Measurements from ENCODE around the gene ZGPAT. TPM values are rescaled to one million over a fixed set of nuclear protein-coding genes. Genes with fewer than 3 reads are reported as not detected.

ZGPAT gene
- total and polyA plus RNA-seq, 10 of the 15 experiments (the other 5 are each of a cell fraction or from before 2014, with no cell fraction given), result 0.58 to 52.9 (median 18.0) TPM

- in situ Hi-C loops (cut with MboI) (no loop called here), intact Hi-C loops (cut with micrococcal nuclease; ENCODE audit: unreplicated experiment) (loop anchor here (2.0 kb wide), 2 partner anchors 30 to 128 kb away; partner anchors contain the start of genes ARFRP1 and TPD52L2)
- no peaks in the 10 kb centered on the region for H4K20me1 ChIP-seq (ENCODE audit: control insufficient read depth, insufficient read depth)
- H3K4me1 ChIP-seq (ENCODE audit: control insufficient read depth, insufficient read depth, low read length), result peaks cover 36% of the 10 kb centered on the region
- peaks cover 23% of the 10 kb centered on the region for H3K79me2 ChIP-seq (ENCODE audit: control insufficient read depth, insufficient read depth, low read length)
- H3K36me3 ChIP-seq (ENCODE audit: control insufficient read depth in 2 of 2, insufficient read depth in 2 of 2, low read length in 1 of 2), result peaks cover 5 to 24% of the 10 kb centered on the region in 2 experiments; a peak in 3 of 4 replicates
- under 1% methylated on average over 29 of the region's 30 CpGs for WGBS (ENCODE audit: insufficient coverage, insufficient replicate concordance, low lambda C conversion rate, missing lambda C conversion rate)
- H2AFZ ChIP-seq (ENCODE audit: control insufficient read depth, low read depth, low read length), result no peak overlapping the region
- CTCF ChIA-PET, result interaction anchor here (0.6 to 2.9 kb wide), 8 partner anchors 14 to 199 kb away, joined by 3 to 28 read pairs (median 4); partner anchors contain the start of genes ARFRP1, RTEL1, TPD52L2 and ZGPAT
- H3K9me3 ChIP-seq (replicated peaks; ENCODE audit: control insufficient read depth, insufficient read depth, low read length), result no peaks in the 10 kb centered on the region
- SMC1A ChIA-PET (ENCODE audit: uncharacterized antibody, unreplicated experiment), result interaction anchor here (0.6 to 1.7 kb wide), 7 partner anchors 9 to 92 kb away, joined by 3 to 14 read pairs (median 3); partner anchors contain the start of genes ARFRP1 and ZGPAT
- peak overlapping the region; percentile 94 for H3K27ac ChIP-seq (ENCODE audit: control insufficient read depth, insufficient read depth)
- ATAC-seq (peak; percentile 62), FAIRE-seq (peak; percentile 69), DNase-seq (ENCODE audit: low read depth, low spot score) (no peak)
- RAD21 ChIA-PET (ENCODE audit: unreplicated experiment), result interaction anchor here (0.9 to 4.2 kb wide), 11 partner anchors 9 to 200 kb away, joined by 3 to 32 read pairs (median 5); partner anchors contain the start of genes ARFRP1, PTK6, RTEL1 and TPD52L2
- peak overlapping the region; percentile 84 for H3K4me3 ChIP-seq
- BruUV-seq (replicated peaks), result no TSS peak
- peak overlapping the region; percentile 93 for H3K4me2 ChIP-seq (ENCODE audit: control insufficient read depth, insufficient read depth)
- peak overlapping the region; percentile 81 for H3K9ac ChIP-seq (ENCODE audit: control insufficient read depth, insufficient read depth, low read length)
- POLR2A ChIA-PET, result interaction anchor here (0.6 to 2.1 kb wide), 6 partner anchors 9 to 128 kb away, joined by 3 to 6 read pairs (median 4); partner anchors contain the start of genes ARFRP1, TPD52L2 and ZGPAT
- H3K27me3 ChIP-seq (replicated peaks in 1 of 2; ENCODE audit: control insufficient read depth in 2 of 2, insufficient read depth in 2 of 2, low read length in 1 of 2), result no peaks in the 10 kb centered on the region
- TF ChIP-seq HSF1 (IDR thresholded peaks at IDR 0.05; ENCODE audit: low read depth, low read length) (no peak), YY1 (IDR thresholded peaks at IDR 0.05; ENCODE audit: low read depth, low read length) (no peak), HDGF (IDR thresholded peaks at IDR 0.05) (peak; percentile 52; the same call in 1 of the 2 replicates), ZZZ3 (IDR thresholded peaks at IDR 0.05; ENCODE audit: control insufficient read depth, insufficient read length, low read depth) (no peak), MXI1 (IDR thresholded peaks at IDR 0.05; ENCODE audit: low read depth, low read length) (no peak), ZBTB11 (CRISPR knock-in tag; IDR thresholded peaks at IDR 0.05) (no peak), MAX (IDR thresholded peaks at IDR 0.05; ENCODE audit: low read depth, low read length) (no peak), CEBPB (IDR thresholded peaks at IDR 0.05; ENCODE audit: borderline replicate concordance in 1 of 2, low read depth in 2 of 2, low read length in 2 of 2) (no peak), E2F8 (IDR thresholded peaks at IDR 0.05; ENCODE audit: low read depth, partially characterized antibody) (no peak), HCFC1 (IDR thresholded peaks at IDR 0.05; ENCODE audit: low read length) (no peak), EGR1 (IDR thresholded peaks at IDR 0.05; ENCODE audit: borderline replicate concordance in 1 of 2, low read depth in 2 of 2, low read length in 2 of 2) (no peak), MTA3 (IDR thresholded peaks at IDR 0.05; ENCODE audit: borderline replicate concordance, low read length) (no peak; the same call in 1 of the 2 replicates), BRCA1 (IDR thresholded peaks at IDR 0.05; ENCODE audit: low read depth, low read length) (no peak), GATAD2B (conservative IDR thresholded peaks at IDR 0.05; ENCODE audit: low read depth) (peak; percentile 75)
Measured at GRCh38 chr20:63736893-63737694, 29.3 kb downstream of the ZGPAT start.

All from GM12878 (cell line).